OCI-LY3 (cell line): ENCODE results near the gene RNF149.

Experiments used
- CTCF ChIP-seq: fragments of 200-600, 300-600 bp; sonication (generic); IDR thresholded peaks from 2 replicates; pipeline ENCODE4 v1.5.1; 2014; ENCODE audit warnings: antibody characterized with exemption, low read length, low read depth
- EZH2phosphoT487 ChIP-seq: fragments of 200-600 bp; shearing (Covaris generic); IDR thresholded peaks from 2 replicates; pipeline ENCODE4 v1.6.1; 2018; ENCODE audit warnings: antibody characterized with exemption, mixed run types, low read depth

DNA sequence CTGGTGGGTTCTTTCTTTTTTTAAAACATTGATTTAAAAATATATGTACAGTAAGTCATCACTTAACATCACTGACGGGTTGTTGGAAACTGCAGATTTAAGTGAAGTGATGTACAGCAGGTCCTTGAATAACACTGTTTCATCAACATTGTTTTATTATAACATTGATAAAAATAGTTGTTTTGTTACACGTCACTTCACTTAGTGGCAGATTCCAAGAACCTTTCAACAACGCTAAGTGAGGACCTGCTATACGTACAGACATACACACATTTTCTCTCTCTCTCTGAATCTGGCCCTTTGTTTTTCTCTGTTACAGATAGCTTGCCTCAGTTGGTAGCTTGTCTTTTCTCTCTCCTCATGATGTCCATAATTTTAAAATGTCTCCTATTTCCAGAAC lies 46.4 kb downstream of the RNF149 start:
- TF ChIP-seq CTCF (no peak), EZH2phosphoT487 (no peak)
